HG02678 (cell line): ENCODE results near the gene EYA2.

ENCODE experiments used
- ATAC-seq: cut with Tn5 transposase; IDR thresholded peaks from one replicate; pipeline ENCODE4 v1.9.1; 2021; ENCODE audit warnings: mild to moderate bottlenecking, moderate library complexity; ENCODE audit not compliant: unreplicated experiment

The EYA2 gene

GRCh38 chr20:47097691-47098622, 203.3 kb downstream of the EYA2 start:
- no peak for ATAC-seq

- ATAC-seq: no peak
Observed at GRCh38 chr20:47099093-47099492, 204.4 kb downstream of the EYA2 start.

- ATAC-seq: no peak
Observed at GRCh38 chr20:47099825-47100441, 205.3 kb downstream of the EYA2 start.

GRCh38 chr20:47102629-47103028, 208.0 kb downstream of the EYA2 start:
- no peak for ATAC-seq

- ATAC-seq: no peak
Observed at GRCh38 chr20:47106786-47107185, 212.1 kb downstream of the EYA2 start.

- ATAC-seq: no peak
Observed at GRCh38 chr20:47108994-47109393, 214.4 kb downstream of the EYA2 start.

- no peak for ATAC-seq
Observed at GRCh38 chr20:47110819-47111218, 216.2 kb downstream of the EYA2 start.

- ATAC-seq: no peak
Observed at GRCh38 chr20:47111576-47111975, 216.9 kb downstream of the EYA2 start.

GRCh38 chr20:47113362-47114109, 218.9 kb downstream of the EYA2 start:
- no peak for ATAC-seq

- ATAC-seq: no peak
Observed at GRCh38 chr20:47115694-47116093, 221.1 kb downstream of the EYA2 start.

- no peak for ATAC-seq
Observed at GRCh38 chr20:47117371-47117770, 222.7 kb downstream of the EYA2 start.

- ATAC-seq: no peak
Observed at GRCh38 chr20:47117773-47118172, 223.1 kb downstream of the EYA2 start.

GRCh38 chr20:47118206-47118605, 223.6 kb downstream of the EYA2 start:
- ATAC-seq: no peak

- no peak for ATAC-seq
Observed at GRCh38 chr20:47118641-47119040, 224.0 kb downstream of the EYA2 start.

GRCh38 chr20:47120346-47120936, 225.8 kb downstream of the EYA2 start:
- ATAC-seq: no peak

GRCh38 chr20:47122560-47122959, 227.9 kb downstream of the EYA2 start:
- no peak for ATAC-seq

- ATAC-seq: no peak
Observed at GRCh38 chr20:47124181-47124717, 229.6 kb downstream of the EYA2 start.

- no peak for ATAC-seq
Observed at GRCh38 chr20:47125508-47125757, 230.8 kb downstream of the EYA2 start.

- no peak for ATAC-seq
Observed at GRCh38 chr20:47125758-47126591, 231.3 kb downstream of the EYA2 start.

- ATAC-seq: no peak
Observed at GRCh38 chr20:47126709-47127108, 232.1 kb downstream of the EYA2 start.
